NB4 (cell line): ENCODE data around the gene ECT2L.

ENCODE experiments used
- CTCF ChIP-seq: IDR thresholded peaks from one replicate; pipeline ENCODE4 v1.5.1; 2012; ENCODE audit warnings: low read depth, low read length
- MAX ChIP-seq: IDR thresholded peaks from 2 replicates; pipeline ENCODE4 v1.6.1; 2011; ENCODE audit warnings: low read depth, low read length
- POLR2A ChIP-seq: IDR thresholded peaks from 2 replicates; pipeline ENCODE4 v1.6.1; 2011; ENCODE audit warnings: mild to moderate bottlenecking; ENCODE audit not compliant: insufficient read length; ENCODE audit errors: extremely low read depth

GRCh38 chr6:138805016-138805765, 9.3 kb downstream of the ECT2L start:
- TF ChIP-seq POLR2A (no peak), CTCF (no peak), MAX (no peak)
